PC-3 (cell line): ENCODE measurements around the gene UBE2H. TPM values are rescaled to one million over a fixed set of nuclear protein-coding genes. Genes with fewer than 3 reads are reported as not detected.
A peak's percentile ranks its signal among the peaks of the same experiment; 100 is the strongest.

ENCODE experiments used
- ATAC-seq: fragments of 200-7000 bp; cut with Tn5 transposase; 2 replicates; pipeline ENCODE4 v1.9.1; 2020; ENCODE audit warnings: mild to moderate bottlenecking, moderate library complexity
- BruUV-seq: library from RNA; stranded (reverse); fragments of 400-500 nt; replicated peaks from 2 replicates; lab custom pipeline; 2021; lab: Mats Ljungman, UMichigan
- CTCF ChIA-PET: fragments of 300-600 bp; sonication (Branson Sonifier 250); formaldehyde crosslinking; loops from one replicate; lab custom pipeline; 2022; ENCODE audit warnings: antibody characterized with exemption; lab: Charles Lee
- POLR2A ChIA-PET: fragments of 300-600 bp; sonication (Branson Sonifier 250); formaldehyde crosslinking; loops from one replicate; lab custom pipeline; 2022; ENCODE audit warnings: antibody characterized with exemption; ENCODE audit not compliant: unreplicated experiment; lab: Charles Lee
- DNase-seq: peaks from one replicate; pipeline ENCODE4 v3.0.0-alpha.2; 2015
- H2AFZ ChIP-seq: fragments of 300-600 bp; sonication (generic); 2 replicates; pipeline ENCODE4 v1.6.0; 2016; ENCODE audit warnings: antibody characterized with exemption, low read length
- H3F3A ChIP-seq: fragments of 300-600 bp; sonication (generic); one replicate; pipeline ENCODE4 v1.6.0; 2017; ENCODE audit warnings: antibody characterized with exemption, low read length, control low read depth, mild to moderate bottlenecking; ENCODE audit not compliant: unreplicated experiment
- H3K27ac ChIP-seq: fragments of 300-600 bp; sonication (generic); 2 replicates; pipeline ENCODE4 v1.5.1; 2016; ENCODE audit warnings: mild to moderate bottlenecking, low read length
- H3K27me3 ChIP-seq: fragments of 300-600 bp; sonication (generic); 2 replicates; pipeline ENCODE4 v1.6.1; 2016; ENCODE audit warnings: low read length, mixed read lengths
- H3K36me3 ChIP-seq: fragments of 300-600 bp; sonication (generic); 2 replicates; pipeline ENCODE4 v1.6.1; 2016; ENCODE audit warnings: low read depth, mixed run types, low read length, mixed read lengths
- H3K4me1 ChIP-seq: fragments of 300-600 bp; sonication (generic); 2 replicates; pipeline ENCODE4 v1.5.1; 2016; ENCODE audit warnings: low read length; ENCODE audit not compliant: insufficient read depth
- H3K4me2 ChIP-seq: fragments of 300-600 bp; sonication (generic); 2 replicates; pipeline ENCODE4 v1.6.0; 2016; ENCODE audit warnings: low read length
- H3K4me3 ChIP-seq: fragments of 300-600 bp; sonication (generic); 2 replicates; pipeline ENCODE4 v1.5.1; 2016; ENCODE audit warnings: mild to moderate bottlenecking, low read length, mixed read lengths
- H3K79me2 ChIP-seq: fragments of 300-600 bp; sonication (generic); 2 replicates; pipeline ENCODE4 v1.6.1; 2017; ENCODE audit warnings: low read length, mixed read lengths
- H3K9ac ChIP-seq: fragments of 300-600 bp; sonication (generic); 2 replicates; pipeline ENCODE4 v1.6.0; 2016; ENCODE audit warnings: mild to moderate bottlenecking, low read length
- H3K9me2 ChIP-seq: fragments of 300-600 bp; sonication (generic); replicated peaks from 2 replicates; pipeline ENCODE4 v1.6.1; 2016; ENCODE audit warnings: mixed run types, low read length, mixed read lengths
- H3K9me3 ChIP-seq: fragments of 300-600 bp; sonication (generic); 2 replicates; pipeline ENCODE4 v1.6.1; 2016; ENCODE audit warnings: low read length, mixed read lengths
- H4K20me1 ChIP-seq: fragments of 300-600 bp; sonication (generic); 2 replicates; pipeline ENCODE4 v1.6.1; 2016; ENCODE audit warnings: low read length, mixed read lengths
- CTCF ChIP-seq: fragments of 300-600 bp; sonication (generic); conservative IDR thresholded peaks from 2 replicates; pipeline ENCODE4 v1.5.1; 2017; ENCODE audit warnings: antibody characterized with exemption, low read depth, mild to moderate bottlenecking, low read length
- EZH2 ChIP-seq: fragments of 300-600 bp; sonication (generic); IDR thresholded peaks from one replicate; pipeline ENCODE4 v1.6.1; 2017; ENCODE audit warnings: antibody characterized with exemption, mild to moderate bottlenecking, low read length; ENCODE audit not compliant: unreplicated experiment
- EZH2phosphoT487 ChIP-seq: fragments of 300-600 bp; sonication (generic); IDR thresholded peaks from 2 replicates; pipeline ENCODE4 v1.6.1; 2018; ENCODE audit warnings: mild to moderate bottlenecking, antibody characterized with exemption, low read length, borderline replicate concordance
- intact Hi-C: fragments of 100-400 bp; cut with micrococcal nuclease; formaldehyde crosslinking; loops from 2 replicates; pipeline ENCODE4 v1.9.0; 2023
- total RNA-seq: library from RNA; depleted of rRNA; stranded (reverse); fragments of >200 nt; gene quantifications from 2 replicates; pipeline ENCODE4 v1.2.3, GENCODE V29; 2014

The UBE2H gene
- total RNA-seq, 1 experiment from 2014 or later: 62.5 TPM

- Histone ChIP-seq H3K79me2 (peaks cover 23% of the 10 kb centered on the region), H4K20me1 (peaks cover 4% of the 10 kb centered on the region; the same call in 1 of the 2 replicates)
- POLR2A ChIA-PET: interaction anchor here (0.6 kb wide), 1 partner anchor 267 kb away, joined by 3 read pairs; no protein-coding TSS in a partner anchor
Measured at GRCh38 chr7:129923709-129924108, 29.1 kb downstream of the UBE2H start.

GRCh38 chr7:129919492-129919891 is 33.3 kb downstream of the UBE2H start:
- H3K4me3 ChIP-seq: no peak overlapping the region
- H3K79me2 ChIP-seq: peaks cover 49% of the 10 kb centered on the region
- peaks cover 12% of the 10 kb centered on the region for H3K4me1 ChIP-seq
- no peaks in the 10 kb centered on the region for H3K9me3 ChIP-seq
- H3K27me3 ChIP-seq: no peaks in the 10 kb centered on the region
- BruUV-seq: no TSS peak
- no peak overlapping the region for H3K4me2 ChIP-seq
- TF ChIP-seq EZH2 (no peak), CTCF (no peak), EZH2phosphoT487 (no peak)
- H3F3A ChIP-seq: no peaks in the 10 kb centered on the region
- no peak for DNase-seq
- H3K9ac ChIP-seq: no peak overlapping the region
- no peak for ATAC-seq
- H4K20me1 ChIP-seq: peaks cover 9% of the 10 kb centered on the region; the same call in 1 of the 2 replicates
- H2AFZ ChIP-seq: no peak overlapping the region
- POLR2A ChIA-PET: no interaction called here
- CTCF ChIA-PET: no interaction called here
- intact Hi-C loops: no loop called here
- no peaks in the 10 kb centered on the region; the same call in 1 of the 2 replicates for H3K36me3 ChIP-seq
- H3K27ac ChIP-seq: no peak overlapping the region
- no peaks in the 10 kb centered on the region for H3K9me2 ChIP-seq

More at GRCh38 chr7:129923709-129924108, 29.1 kb downstream of the UBE2H start:
- Histone ChIP-seq H3K4me2 (no peak overlapping the region), H2AFZ (no peak overlapping the region), H3K9me3 (no peaks in the 10 kb centered on the region), H3K4me3 (no peak overlapping the region), H3K9ac (no peak overlapping the region), H3K4me1 (peaks cover 14% of the 10 kb centered on the region), H3K27me3 (no peaks in the 10 kb centered on the region), H3K9me2 (no peaks in the 10 kb centered on the region), H3K27ac (0 out of 2 replicates have a peak overlapping the region, but pooled peaks have one; percentile 2), H3F3A (no peaks in the 10 kb centered on the region), H3K36me3 (no peaks in the 10 kb centered on the region; the same call in 1 of the 2 replicates)
- BruUV-seq: no TSS peak
- CTCF ChIA-PET: no interaction called here
- DNase-seq (peak; percentile 69), ATAC-seq (peak; percentile 86)
- intact Hi-C loops: no loop called here
- TF ChIP-seq EZH2 (no peak), EZH2phosphoT487 (no peak), CTCF (no peak)

- Histone ChIP-seq H3K27ac (no peak overlapping the region), H4K20me1 (peaks cover 9% of the 10 kb centered on the region; the same call in 1 of the 2 replicates), H3K9me3 (no peaks in the 10 kb centered on the region), H3K36me3 (no peaks in the 10 kb centered on the region; the same call in 1 of the 2 replicates), H3K9ac (no peak overlapping the region), H3K9me2 (no peaks in the 10 kb centered on the region), H3F3A (no peaks in the 10 kb centered on the region), H3K79me2 (peaks cover 54% of the 10 kb centered on the region), H3K27me3 (no peaks in the 10 kb centered on the region), H3K4me1 (peaks cover 6% of the 10 kb centered on the region), H3K4me3 (no peak overlapping the region), H3K4me2 (no peak overlapping the region), H2AFZ (no peak overlapping the region)
- ATAC-seq: no peak
- intact Hi-C loops: no loop called here
- ChIA-PET POLR2A (no interaction called here), CTCF (no interaction called here)
- BruUV-seq: no TSS peak
- no peak for DNase-seq
- TF ChIP-seq CTCF (no peak), EZH2phosphoT487 (no peak), EZH2 (no peak)
Measured at GRCh38 chr7:129918922-129919321, 33.8 kb downstream of the UBE2H start.
